SU-DHL-6 (cell line): ENCODE results near the gene HIPK3.
A peak's percentile ranks its signal among the peaks of the same experiment; 100 is the strongest.
"Not testable (repeated sequence)": the region's sequence is repeated elsewhere in the genome, so short reads cannot be mapped to it uniquely, and the experiment has no call there.

Source experiments
- H2AFZ ChIP-seq: fragments of 200-600 bp; sonication (generic); 2 replicates; pipeline ENCODE4 v1.6.1; 2014; ENCODE audit warnings: low read depth, mild to moderate bottlenecking, moderate library complexity, mixed read lengths, antibody characterized with exemption, low read length; ENCODE audit not compliant: severe bottlenecking
- H3F3A ChIP-seq: fragments of 200-600 bp; shearing (Covaris generic); 2 replicates; pipeline ENCODE4 v1.6.0; 2016; ENCODE audit warnings: antibody characterized with exemption, mild to moderate bottlenecking; ENCODE audit not compliant: insufficient read depth
- H3K27ac ChIP-seq: fragments of 200-600 bp; sonication (generic); 2 replicates; pipeline ENCODE4 v1.5.1; 2016; ENCODE audit warnings: low read depth, mild to moderate bottlenecking, low read length, moderate library complexity, mixed read lengths
- H3K27me3 ChIP-seq: fragments of 200-600 bp; sonication (generic), shearing (Covaris generic); 2 replicates; pipeline ENCODE4 v1.6.0; 2014; ENCODE audit warnings: mild to moderate bottlenecking, low read length
- H3K36me3 ChIP-seq: fragments of 200-600 bp; sonication (generic); 2 replicates; pipeline ENCODE4 v1.6.1; 2014; ENCODE audit warnings: mild to moderate bottlenecking, low read length, mixed read lengths
- H3K4me2 ChIP-seq: fragments of 300-600, 200-600 bp; shearing (Covaris generic), sonication (generic); 2 replicates; pipeline ENCODE4 v1.6.0; 2014; ENCODE audit warnings: low read length, low read depth, mild to moderate bottlenecking; ENCODE audit not compliant: poor library complexity, severe bottlenecking
- H3K4me3 ChIP-seq: fragments of 200-600 bp; sonication (generic); 2 replicates; pipeline ENCODE4 v1.5.1; 2014; ENCODE audit warnings: antibody characterized with exemption, low read length, mild to moderate bottlenecking, mixed read lengths; ENCODE audit not compliant: insufficient read depth, poor library complexity, severe bottlenecking
- H3K79me2 ChIP-seq: fragments of 200-600 bp; sonication (generic); 2 replicates; pipeline ENCODE4 v1.6.1; 2014; ENCODE audit warnings: mild to moderate bottlenecking, low read length, moderate library complexity; ENCODE audit not compliant: insufficient read depth
- H3K9ac ChIP-seq: fragments of 200-600 bp; sonication (generic); 2 replicates; pipeline ENCODE4 v1.7.0; 2014; ENCODE audit warnings: mild to moderate bottlenecking, low read length
- H3K9me2 ChIP-seq: fragments of 200-600 bp; sonication (generic); replicated peaks from 2 replicates; pipeline ENCODE4 v1.6.1; 2014; ENCODE audit warnings: low read length; ENCODE audit not compliant: insufficient read depth
- H3K9me3 ChIP-seq: fragments of 200-600 bp; sonication (generic); 2 replicates; pipeline ENCODE4 v1.6.1; 2014; ENCODE audit warnings: low read length, mixed read lengths; ENCODE audit not compliant: insufficient read depth
- H4K20me1 ChIP-seq: fragments of 200-600 bp; sonication (generic); 2 replicates; pipeline ENCODE4 v1.6.1; 2014; ENCODE audit warnings: low read depth, mild to moderate bottlenecking, antibody characterized with exemption, low read length, moderate library complexity, mixed read lengths
- CTCF ChIP-seq: fragments of 200-600 bp; sonication (generic); IDR thresholded peaks from one replicate; pipeline ENCODE4 v1.5.1; 2017; ENCODE audit warnings: antibody characterized with exemption, mild to moderate bottlenecking, low read length, moderate library complexity; ENCODE audit not compliant: insufficient read depth, poor library complexity, severe bottlenecking
- EZH2phosphoT487 ChIP-seq: fragments of 200-600 bp; sonication (generic), shearing (Covaris generic); conservative IDR thresholded peaks from 2 replicates; pipeline ENCODE4 v1.6.1; 2018; ENCODE audit warnings: mild to moderate bottlenecking, antibody characterized with exemption, low read length, moderate library complexity, mixed read lengths

HIPK3 gene

GRCh38 chr11:33257897-33258630, 883 bp downstream of the HIPK3 start:
- TF ChIP-seq EZH2phosphoT487 (no peak), CTCF (no peak)
- no peaks in the 10 kb centered on the region; the same call in 1 of the 2 replicates for H3K79me2 ChIP-seq

GRCh38 chr11:33258631-33259205, 1.5 kb downstream of the HIPK3 start:
- Histone ChIP-seq H3F3A (0 out of 2 replicates have a peak, but pooled peaks cover 4% of the 10 kb centered on the region), H3K9me3 (no peaks in the 10 kb centered on the region), H3K4me2 (peak overlapping the region; percentile 71), H3K9ac (peak overlapping the region; percentile 89), H3K4me3 (peak overlapping the region; percentile 71), H3K9me2 (no peaks in the 10 kb centered on the region), H3K79me2 (no peaks in the 10 kb centered on the region; the same call in 1 of the 2 replicates), H3K27ac (no peak overlapping the region), H3K36me3 (no peaks in the 10 kb centered on the region), H3K27me3 (no peaks in the 10 kb centered on the region), H4K20me1 (no peaks in the 10 kb centered on the region), H2AFZ (peak overlapping the region; percentile 68)
- no peak for TF ChIP-seq EZH2phosphoT487
- no peak for TF ChIP-seq CTCF

More at GRCh38 chr11:33257897-33258630, 883 bp downstream of the HIPK3 start:
- H3K9ac ChIP-seq: peak overlapping the region; percentile 89
- H3K36me3 ChIP-seq: no peaks in the 10 kb centered on the region
- no peaks in the 10 kb centered on the region for H3K27me3 ChIP-seq
- peak overlapping the region; percentile 68 for H2AFZ ChIP-seq
- H3K9me2 ChIP-seq: no peaks in the 10 kb centered on the region
- no peaks in the 10 kb centered on the region for H3K9me3 ChIP-seq
- H3K27ac ChIP-seq: peak overlapping the region; percentile 77
- peak overlapping the region; percentile 71 for H3K4me2 ChIP-seq
- no peaks in the 10 kb centered on the region for H4K20me1 ChIP-seq
- 0 out of 2 replicates have a peak, but pooled peaks cover 4% of the 10 kb centered on the region for H3F3A ChIP-seq
- peak overlapping the region; percentile 71 for H3K4me3 ChIP-seq

- no peaks in the 10 kb centered on the region for H3K9me2 ChIP-seq
- no peaks in the 10 kb centered on the region for H4K20me1 ChIP-seq
- TF ChIP-seq EZH2phosphoT487 (no peak), CTCF (no peak)
- no peaks in the 10 kb centered on the region for H3K27me3 ChIP-seq
- H3K27ac ChIP-seq: no peak overlapping the region
- H3K4me2 ChIP-seq: no peak overlapping the region
- no peaks in the 10 kb centered on the region; the same call in 1 of the 2 replicates for H3K79me2 ChIP-seq
- H2AFZ ChIP-seq: no peak overlapping the region
- no peak overlapping the region for H3K9ac ChIP-seq
- no peaks in the 10 kb centered on the region for H3K9me3 ChIP-seq
- no peak overlapping the region for H3K4me3 ChIP-seq
- 0 out of 2 replicates have a peak, but pooled peaks cover 4% of the 10 kb centered on the region for H3F3A ChIP-seq
- no peaks in the 10 kb centered on the region for H3K36me3 ChIP-seq
Observed at GRCh38 chr11:33259869-33260268, 2.7 kb downstream of the HIPK3 start.

- H3K9me2 ChIP-seq, H3K4me3 ChIP-seq, H3K4me2 ChIP-seq, H2AFZ ChIP-seq, H4K20me1 ChIP-seq, H3K27ac ChIP-seq, H3K79me2 ChIP-seq, H3K9ac ChIP-seq, H3K27me3 ChIP-seq, H3K36me3 ChIP-seq, H3F3A ChIP-seq, H3K9me3 ChIP-seq: not testable (repeated sequence)
Observed at GRCh38 chr11:33261350-33261749, 4.2 kb downstream of the HIPK3 start.
